ENCODE measurements around the gene ERRFI1. TPM values are rescaled to one million over a fixed set of nuclear protein-coding genes. Genes with fewer than 3 reads are reported as not detected.
A peak's percentile ranks its signal among the peaks of the same experiment; 100 is the strongest.

The ERRFI1 gene
- total and polyA plus RNA-seq, 10 of the 15 experiments (the other 5 are each of a cell fraction or from before 2014, with no cell fraction given): 0.90 to 6.5 (median 3.1) TPM

- TF ChIP-seq CTCF (IDR thresholded peaks at IDR 0.05 in 2 of 3, conservative IDR thresholded peaks at IDR 0.05 in 1 of 3; ENCODE audit: control insufficient read depth in 2 of 3, extremely low read depth in 1 of 3, insufficient read depth in 1 of 3, low read depth in 3 of 3, low read length in 3 of 3): peak; percentile 58 to 78 (median 64)
- no peak for TF ChIP-seq BACH1 (IDR thresholded peaks at IDR 0.05; ENCODE audit: borderline replicate concordance)
- TF ChIP-seq, protein P1, sequence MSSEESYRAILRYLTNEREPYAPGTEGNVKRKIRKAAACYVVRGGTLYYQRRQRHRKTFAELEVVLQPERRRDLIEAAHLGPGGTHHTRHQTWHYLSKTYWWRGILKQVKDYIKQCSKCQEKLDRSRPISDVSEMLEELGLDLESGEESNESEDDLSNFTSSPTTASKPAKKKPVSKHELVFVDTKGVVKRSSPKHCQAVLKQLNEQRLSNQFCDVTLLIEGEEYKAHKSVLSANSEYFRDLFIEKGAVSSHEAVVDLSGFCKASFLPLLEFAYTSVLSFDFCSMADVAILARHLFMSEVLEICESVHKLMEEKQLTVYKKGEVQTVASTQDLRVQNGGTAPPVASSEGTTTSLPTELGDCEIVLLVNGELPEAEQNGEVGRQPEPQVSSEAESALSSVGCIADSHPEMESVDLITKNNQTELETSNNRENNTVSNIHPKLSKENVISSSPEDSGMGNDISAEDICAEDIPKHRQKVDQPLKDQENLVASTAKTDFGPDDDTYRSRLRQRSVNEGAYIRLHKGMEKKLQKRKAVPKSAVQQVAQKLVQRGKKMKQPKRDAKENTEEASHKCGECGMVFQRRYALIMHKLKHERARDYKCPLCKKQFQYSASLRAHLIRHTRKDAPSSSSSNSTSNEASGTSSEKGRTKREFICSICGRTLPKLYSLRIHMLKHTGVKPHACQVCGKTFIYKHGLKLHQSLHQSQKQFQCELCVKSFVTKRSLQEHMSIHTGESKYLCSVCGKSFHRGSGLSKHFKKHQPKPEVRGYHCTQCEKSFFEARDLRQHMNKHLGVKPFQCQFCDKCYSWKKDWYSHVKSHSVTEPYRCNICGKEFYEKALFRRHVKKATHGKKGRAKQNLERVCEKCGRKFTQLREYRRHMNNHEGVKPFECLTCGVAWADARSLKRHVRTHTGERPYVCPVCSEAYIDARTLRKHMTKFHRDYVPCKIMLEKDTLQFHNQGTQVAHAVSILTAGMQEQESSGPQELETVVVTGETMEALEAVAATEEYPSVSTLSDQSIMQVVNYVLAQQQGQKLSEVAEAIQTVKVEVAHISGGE (CRISPR knock-in tag; IDR thresholded peaks at IDR 0.05): no peak
- TF ChIP-seq KDM1A (IDR thresholded peaks at IDR 0.05; ENCODE audit: borderline replicate concordance): no peak
- no peak for TF ChIP-seq CEBPB (IDR thresholded peaks at IDR 0.05; ENCODE audit: borderline replicate concordance in 1 of 2, low read depth in 2 of 2, low read length in 2 of 2)
- no peak for TF ChIP-seq RFX5 (IDR thresholded peaks at IDR 0.05; ENCODE audit: low read depth, low read length)
- TF ChIP-seq PAX8 (IDR thresholded peaks at IDR 0.05): no peak
- TF ChIP-seq NFYA (IDR thresholded peaks at IDR 0.05; ENCODE audit: borderline replicate concordance, low read depth, low read length): no peak
- TF ChIP-seq, protein P2, sequence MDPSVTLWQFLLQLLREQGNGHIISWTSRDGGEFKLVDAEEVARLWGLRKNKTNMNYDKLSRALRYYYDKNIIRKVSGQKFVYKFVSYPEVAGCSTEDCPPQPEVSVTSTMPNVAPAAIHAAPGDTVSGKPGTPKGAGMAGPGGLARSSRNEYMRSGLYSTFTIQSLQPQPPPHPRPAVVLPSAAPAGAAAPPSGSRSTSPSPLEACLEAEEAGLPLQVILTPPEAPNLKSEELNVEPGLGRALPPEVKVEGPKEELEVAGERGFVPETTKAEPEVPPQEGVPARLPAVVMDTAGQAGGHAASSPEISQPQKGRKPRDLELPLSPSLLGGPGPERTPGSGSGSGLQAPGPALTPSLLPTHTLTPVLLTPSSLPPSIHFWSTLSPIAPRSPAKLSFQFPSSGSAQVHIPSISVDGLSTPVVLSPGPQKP (IDR thresholded peaks at IDR 0.05; ENCODE audit: low read depth, low read length): no peak
- no peak for TF ChIP-seq SMARCA5 (IDR thresholded peaks at IDR 0.05)
- TF ChIP-seq CREM (IDR thresholded peaks at IDR 0.05; ENCODE audit: low read depth): no peak
- TF ChIP-seq, protein P3, sequence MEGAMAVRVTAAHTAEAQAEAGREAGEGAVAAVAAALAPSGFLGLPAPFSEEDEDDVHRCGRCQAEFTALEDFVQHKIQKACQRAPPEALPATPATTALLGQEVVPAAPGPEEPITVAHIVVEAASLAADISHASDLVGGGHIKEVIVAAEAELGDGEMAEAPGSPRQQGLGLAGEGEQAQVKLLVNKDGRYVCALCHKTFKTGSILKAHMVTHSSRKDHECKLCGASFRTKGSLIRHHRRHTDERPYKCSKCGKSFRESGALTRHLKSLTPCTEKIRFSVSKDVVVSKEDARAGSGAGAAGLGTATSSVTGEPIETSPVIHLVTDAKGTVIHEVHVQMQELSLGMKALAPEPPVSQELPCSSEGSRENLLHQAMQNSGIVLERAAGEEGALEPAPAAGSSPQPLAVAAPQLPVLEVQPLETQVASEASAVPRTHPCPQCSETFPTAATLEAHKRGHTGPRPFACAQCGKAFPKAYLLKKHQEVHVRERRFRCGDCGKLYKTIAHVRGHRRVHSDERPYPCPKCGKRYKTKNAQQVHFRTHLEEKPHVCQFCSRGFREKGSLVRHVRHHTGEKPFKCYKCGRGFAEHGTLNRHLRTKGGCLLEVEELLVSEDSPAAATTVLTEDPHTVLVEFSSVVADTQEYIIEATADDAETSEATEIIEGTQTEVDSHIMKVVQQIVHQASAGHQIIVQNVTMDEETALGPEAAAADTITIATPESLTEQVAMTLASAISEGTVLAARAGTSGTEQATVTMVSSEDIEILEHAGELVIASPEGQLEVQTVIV (IDR thresholded peaks at IDR 0.05; ENCODE audit: borderline replicate concordance, partially characterized antibody): no peak
- no peak for TF ChIP-seq MAX (IDR thresholded peaks at IDR 0.05; ENCODE audit: low read depth, low read length)
- TF ChIP-seq, protein P4, sequence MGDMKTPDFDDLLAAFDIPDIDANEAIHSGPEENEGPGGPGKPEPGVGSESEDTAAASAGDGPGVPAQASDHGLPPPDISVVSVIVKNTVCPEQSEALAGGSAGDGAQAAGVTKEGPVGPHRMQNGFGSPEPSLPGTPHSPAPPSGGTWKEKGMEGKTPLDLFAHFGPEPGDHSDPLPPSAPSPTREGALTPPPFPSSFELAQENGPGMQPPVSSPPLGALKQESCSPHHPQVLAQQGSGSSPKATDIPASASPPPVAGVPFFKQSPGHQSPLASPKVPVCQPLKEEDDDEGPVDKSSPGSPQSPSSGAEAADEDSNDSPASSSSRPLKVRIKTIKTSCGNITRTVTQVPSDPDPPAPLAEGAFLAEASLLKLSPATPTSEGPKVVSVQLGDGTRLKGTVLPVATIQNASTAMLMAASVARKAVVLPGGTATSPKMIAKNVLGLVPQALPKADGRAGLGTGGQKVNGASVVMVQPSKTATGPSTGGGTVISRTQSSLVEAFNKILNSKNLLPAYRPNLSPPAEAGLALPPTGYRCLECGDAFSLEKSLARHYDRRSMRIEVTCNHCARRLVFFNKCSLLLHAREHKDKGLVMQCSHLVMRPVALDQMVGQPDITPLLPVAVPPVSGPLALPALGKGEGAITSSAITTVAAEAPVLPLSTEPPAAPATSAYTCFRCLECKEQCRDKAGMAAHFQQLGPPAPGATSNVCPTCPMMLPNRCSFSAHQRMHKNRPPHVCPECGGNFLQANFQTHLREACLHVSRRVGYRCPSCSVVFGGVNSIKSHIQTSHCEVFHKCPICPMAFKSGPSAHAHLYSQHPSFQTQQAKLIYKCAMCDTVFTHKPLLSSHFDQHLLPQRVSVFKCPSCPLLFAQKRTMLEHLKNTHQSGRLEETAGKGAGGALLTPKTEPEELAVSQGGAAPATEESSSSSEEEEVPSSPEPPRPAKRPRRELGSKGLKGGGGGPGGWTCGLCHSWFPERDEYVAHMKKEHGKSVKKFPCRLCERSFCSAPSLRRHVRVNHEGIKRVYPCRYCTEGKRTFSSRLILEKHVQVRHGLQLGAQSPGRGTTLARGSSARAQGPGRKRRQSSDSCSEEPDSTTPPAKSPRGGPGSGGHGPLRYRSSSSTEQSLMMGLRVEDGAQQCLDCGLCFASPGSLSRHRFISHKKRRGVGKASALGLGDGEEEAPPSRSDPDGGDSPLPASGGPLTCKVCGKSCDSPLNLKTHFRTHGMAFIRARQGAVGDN (IDR thresholded peaks at IDR 0.05): no peak
- peak; percentile 76 for TF ChIP-seq RAD21 (IDR thresholded peaks at IDR 0.05; ENCODE audit: insufficient read depth, low read depth, low read length)
Measured at GRCh38 chr1:8015036-8015808, 10.9 kb downstream of the ERRFI1 start (continued).

All from GM12878 (cell line).